H1 (cell line): ENCODE measurements around the gene RCAN3. TPM values are rescaled to one million over a fixed set of nuclear protein-coding genes. Genes with fewer than 3 reads are reported as not detected.

Experiments used
- CEBPB ChIP-seq: IDR thresholded peaks from 2 replicates; pipeline ENCODE4 v1.6.1; 2012; ENCODE audit warnings: low read depth, low read length
- EP300 ChIP-seq, 2 experiments: IDR thresholded peaks; 1 replicate in 1 of 2; 2 replicates in 1 of 2; pipeline ENCODE4 v1.6.1; 2011 to 2012; ENCODE audit warnings: low read depth in 2 of 2, low read length in 2 of 2, mild to moderate bottlenecking in 2 of 2, borderline replicate concordance in 1 of 2, inconsistent platforms in 1 of 2, moderate library complexity in 1 of 2
- HDAC2 ChIP-seq, 2 experiments: fragments of 300-600 bp in 1 of 2; sonication (generic) in 1 of 2; IDR thresholded peaks; 2 replicates each; pipeline ENCODE4 v1.6.1; 2011 to 2012; ENCODE audit warnings: low read depth in 2 of 2, low read length in 2 of 2, mild to moderate bottlenecking in 2 of 2, moderate library complexity in 2 of 2, borderline replicate concordance in 1 of 2, inconsistent platforms in 1 of 2
- MAFK ChIP-seq: IDR thresholded peaks from 2 replicates; pipeline ENCODE4 v1.6.1; 2012; ENCODE audit warnings: low read depth, mild to moderate bottlenecking, improper control_type of control experiment, low read length
- PHF8 ChIP-seq: fragments of 200-600 bp; sonication (generic); conservative IDR thresholded peaks from 2 replicates; pipeline ENCODE4 v1.7.1; 2012; ENCODE audit warnings: low read depth, mild to moderate bottlenecking, inconsistent platforms, low read length, moderate library complexity
- POU5F1 ChIP-seq: IDR thresholded peaks from 2 replicates; pipeline ENCODE4 v1.6.1; 2011; ENCODE audit warnings: low read depth, mild to moderate bottlenecking, low read length, moderate library complexity
- RFX5 ChIP-seq: IDR thresholded peaks from 2 replicates; pipeline ENCODE4 v1.6.1; 2011; ENCODE audit warnings: low read depth, low read length, improper control_type of control experiment, borderline replicate concordance
- SP2 ChIP-seq: IDR thresholded peaks from 2 replicates; pipeline ENCODE4 v1.6.1; 2012; ENCODE audit warnings: mild to moderate bottlenecking, low read length, inconsistent platforms
- USF2 ChIP-seq: IDR thresholded peaks from 2 replicates; pipeline ENCODE4 v1.6.1; 2011; ENCODE audit warnings: low read length, improper control_type of control experiment
- polyA plus RNA-seq, 7 experiments: library from polyadenylated mRNA; depleted of rRNA in 3 of 7; stranded (reverse) in 5 of 7; unstranded in 2 of 7; fragments of >200 nt in 5 of 7; fragments of 200-250 nt in 2 of 7; gene quantifications; 1 replicate in 5 of 7; 2 replicates in 1 of 7; 4 replicates in 1 of 7; pipeline versions ENCODE4 v1.2.1 to v1.2.3, GENCODE V29; 2011 to 2013; ENCODE audit warnings: missing spikeins in 2 of 7, mixed read lengths in 2 of 7
- total RNA-seq: library from RNA; stranded (reverse); fragmentation: NEBNext Ultra II Directional; extraction: Animal tissue kit (Norgen Biotek cat#: 25700); gene quantifications from 2 replicates; pipeline ENCODE4 v1.2.1, GENCODE V29; 2021

RCAN3 gene
- total and polyA plus RNA-seq, 2 of the 8 experiments (the other 6 are each of a cell fraction or from before 2014, with no cell fraction given) = 5.6 to 16.6 TPM

DNA sequence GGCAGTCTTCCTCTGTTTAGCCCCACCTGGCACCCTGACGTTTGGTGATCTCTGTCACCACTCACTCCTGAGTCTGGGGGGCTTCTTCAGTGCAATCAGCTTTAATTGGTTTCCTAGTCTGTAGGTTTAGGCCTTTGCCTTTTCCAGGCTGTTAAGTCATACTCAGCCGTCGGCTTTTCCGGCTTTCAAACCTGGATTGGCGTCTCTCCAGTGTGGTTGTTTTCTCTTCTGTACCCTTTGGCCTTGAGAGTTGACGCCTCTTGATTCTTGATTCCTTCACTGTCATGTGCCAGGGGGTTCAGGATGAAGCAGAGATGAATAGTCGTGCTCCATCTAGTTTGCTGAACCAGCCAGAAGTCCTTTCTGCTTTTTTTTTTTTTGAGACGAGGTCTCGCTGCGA is 78.1 kb downstream of the RCAN3 start (continued):
- TF ChIP-seq HDAC2 (IDR thresholded peaks at IDR 0.05; ENCODE audit: borderline replicate concordance in 1 of 2, low read depth in 2 of 2, low read length in 2 of 2) = no peak
- TF ChIP-seq POU5F1 = no peak
- no peak for TF ChIP-seq USF2
- TF ChIP-seq CEBPB = no peak
- TF ChIP-seq EP300 (IDR thresholded peaks at IDR 0.05; ENCODE audit: borderline replicate concordance in 1 of 2, low read depth in 2 of 2, low read length in 2 of 2) = no peak
- no peak for TF ChIP-seq MAFK
- TF ChIP-seq SP2 = no peak
- TF ChIP-seq RFX5 = no peak
- no peak for TF ChIP-seq PHF8
- TF ChIP-seq, all 59 proteins: peak for 0
